GM21576 (cell line): Measurements from ENCODE around the gene MAN1B1.
"Not testable (repeated sequence)": the region's sequence is repeated elsewhere in the genome, so short reads cannot be mapped to it uniquely, and the experiment has no call there.

Experiments used
- ATAC-seq: cut with Tn5 transposase; IDR thresholded peaks from one replicate; pipeline ENCODE4 v1.9.1; 2021; ENCODE audit warnings: mild to moderate bottlenecking, moderate library complexity; ENCODE audit not compliant: unreplicated experiment

Gene MAN1B1

DNA sequence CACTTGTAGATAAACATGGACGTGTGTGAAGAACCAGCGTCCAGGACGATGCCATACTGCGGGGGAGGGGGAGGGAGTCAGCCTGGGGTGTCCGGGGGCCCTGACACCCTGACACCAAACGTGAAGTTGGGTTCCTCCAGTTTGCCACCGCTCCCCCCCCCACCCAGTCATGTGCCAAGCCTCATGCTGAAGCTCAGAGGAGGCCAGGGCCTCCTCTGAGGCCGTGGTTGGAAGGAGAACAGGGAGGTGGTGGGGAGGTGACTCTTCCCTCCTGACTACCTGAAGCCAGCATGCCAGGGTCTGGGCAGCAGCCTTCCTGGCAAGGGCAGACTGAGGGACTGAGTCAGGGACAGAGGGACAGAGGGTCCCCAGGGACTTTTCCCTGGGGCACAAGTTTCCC is 34.5 kb upstream of the MAN1B1 start:
- no peak for ATAC-seq

GRCh38 chr9:137052998-137053943 is 33.5 kb upstream of the MAN1B1 start:
- ATAC-seq = no peak

GRCh38 chr9:137053944-137054931 is 32.5 kb upstream of the MAN1B1 start, which contains the start of gene ENTPD2:
TSS of gene ENTPD2 (minus strand) at chr9:137054061. CDS start at chr9:137053997, 64 bp downstream.
- no peak for ATAC-seq

- ATAC-seq = no peak
Measured at GRCh38 chr9:137054932-137055384, 31.8 kb upstream of the MAN1B1 start.

DNA sequence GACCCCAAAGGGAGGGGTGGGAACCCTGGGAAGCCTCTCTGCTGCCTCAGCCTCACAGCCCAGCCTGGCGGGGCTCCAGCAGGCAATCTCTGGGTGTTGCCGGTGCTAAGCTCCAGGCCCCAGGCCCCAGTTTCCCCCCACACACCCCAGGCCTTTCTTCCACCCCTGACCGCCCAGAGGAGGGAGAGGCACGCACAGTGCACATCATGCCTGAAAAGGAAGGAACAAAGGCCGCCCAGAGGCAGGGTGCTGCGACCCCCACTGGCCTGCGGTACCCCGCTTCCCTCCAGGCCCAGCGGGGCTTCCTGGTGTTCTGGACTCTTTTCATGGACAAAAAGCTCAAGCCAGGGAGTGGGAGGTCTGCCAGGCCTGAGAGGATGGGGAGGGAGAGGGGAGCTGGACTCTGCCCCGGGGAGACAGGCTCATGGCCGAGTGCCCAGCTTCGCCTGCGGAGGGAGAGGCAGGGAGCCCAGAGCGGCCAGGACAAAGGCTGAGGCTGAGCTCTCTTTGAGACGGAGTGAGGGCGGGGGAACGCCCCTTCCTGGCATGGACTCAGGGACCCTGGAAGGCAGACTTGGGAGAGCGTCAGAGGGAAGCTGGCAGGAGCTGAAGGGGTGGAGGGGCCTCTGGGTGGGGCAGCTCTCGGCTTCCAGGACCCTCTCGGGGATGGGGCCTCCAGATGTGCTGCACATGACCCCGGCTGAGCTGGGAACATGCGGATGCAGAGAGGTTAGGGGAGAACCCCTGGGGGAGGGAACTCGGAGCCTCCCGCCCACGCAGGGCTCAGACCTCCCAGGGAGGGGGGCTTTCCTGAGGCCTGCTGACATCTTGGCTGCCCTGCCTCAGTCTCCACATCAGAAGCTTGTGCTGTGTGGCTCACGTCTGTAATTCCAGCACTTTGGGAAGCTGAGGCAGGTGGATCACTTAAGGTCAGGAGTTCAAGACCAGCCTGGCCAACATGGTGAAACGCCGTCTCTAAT is 31.1 kb upstream of the MAN1B1 start:
- no peak for ATAC-seq

- no peak for ATAC-seq
Measured at GRCh38 chr9:137056739-137057415, 29.9 kb upstream of the MAN1B1 start.

- no peak for ATAC-seq
Measured at GRCh38 chr9:137057545-137057944, 29.2 kb upstream of the MAN1B1 start.

GRCh38 chr9:137058521-137059234 is 28.1 kb upstream of the MAN1B1 start:
- no peak for ATAC-seq

GRCh38 chr9:137062384-137062783 is 24.4 kb upstream of the MAN1B1 start:
- ATAC-seq = no peak

DNA sequence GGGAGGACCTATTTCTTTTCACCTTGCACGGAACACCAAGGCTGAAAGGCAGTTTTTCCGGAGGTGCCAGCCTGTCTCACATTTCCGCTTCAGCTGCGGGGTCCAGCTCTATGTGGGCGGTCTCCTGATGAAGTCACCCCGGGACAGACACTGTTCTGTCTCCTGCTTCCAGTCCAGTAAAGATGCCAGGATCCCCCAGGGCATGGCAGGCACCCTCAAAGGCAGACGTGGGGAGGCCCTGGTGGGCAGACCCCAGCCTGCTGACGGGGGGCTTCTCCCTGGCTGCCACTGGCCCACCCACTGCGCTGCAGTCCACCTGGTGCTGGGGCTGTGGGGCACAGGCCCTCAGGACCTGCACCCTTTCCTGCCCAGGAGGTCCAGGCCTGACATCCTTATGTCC is 24.0 kb upstream of the MAN1B1 start:
- not testable (repeated sequence) for ATAC-seq

GRCh38 chr9:137063311-137064026 is 23.3 kb upstream of the MAN1B1 start:
- no peak for ATAC-seq

- no peak for ATAC-seq
Measured at GRCh38 chr9:137064027-137064879, 22.5 kb upstream of the MAN1B1 start.

DNA sequence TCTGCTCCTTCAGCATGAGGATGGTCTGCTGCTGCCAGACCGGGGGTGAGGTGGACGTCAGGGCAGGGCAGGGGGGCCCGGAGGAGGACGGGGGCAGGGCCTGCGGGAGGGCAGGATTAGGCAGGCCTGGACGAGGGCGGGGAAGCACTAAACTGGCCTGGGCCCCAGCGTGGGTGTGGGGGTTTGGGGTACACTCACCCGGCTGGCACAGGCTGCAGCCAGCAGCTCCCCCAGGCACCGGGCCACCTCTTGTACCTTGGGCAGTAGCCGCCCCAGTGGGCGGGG is 22.0 kb upstream of the MAN1B1 start:
- ATAC-seq = no peak

DNA sequence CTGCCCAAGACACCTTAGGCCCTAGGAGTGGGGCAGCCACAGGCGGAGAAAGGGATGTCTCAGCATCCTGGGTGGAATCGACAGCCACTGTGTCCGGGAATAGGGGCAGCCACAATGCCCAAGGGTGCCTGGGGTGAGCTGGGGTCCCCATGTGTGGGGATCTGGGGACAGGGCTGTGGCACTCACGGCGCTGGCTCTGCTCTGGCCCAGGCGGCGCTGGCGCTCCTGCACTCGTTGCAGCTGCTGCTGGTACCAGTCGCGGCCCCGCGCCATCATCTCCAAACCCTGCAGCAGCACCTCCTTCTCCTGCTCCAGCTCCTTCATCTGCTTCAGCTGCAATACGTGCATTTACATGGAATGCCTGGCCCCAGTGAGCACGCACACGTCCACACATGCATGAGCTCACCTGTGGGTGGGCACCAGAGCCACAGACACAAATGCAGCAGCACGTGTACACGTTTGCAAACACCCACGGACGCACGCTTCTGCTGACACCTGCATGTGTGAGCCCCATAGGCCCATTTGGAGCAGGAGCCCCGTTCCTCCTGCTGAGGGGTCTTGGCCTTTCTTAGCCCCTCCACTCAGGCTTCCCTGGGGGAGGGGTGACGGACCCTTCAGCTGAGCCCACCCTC is 21.3 kb upstream of the MAN1B1 start:
- no peak for ATAC-seq

- no peak for ATAC-seq
Measured at GRCh38 chr9:137066096-137066861, 20.5 kb upstream of the MAN1B1 start.

DNA sequence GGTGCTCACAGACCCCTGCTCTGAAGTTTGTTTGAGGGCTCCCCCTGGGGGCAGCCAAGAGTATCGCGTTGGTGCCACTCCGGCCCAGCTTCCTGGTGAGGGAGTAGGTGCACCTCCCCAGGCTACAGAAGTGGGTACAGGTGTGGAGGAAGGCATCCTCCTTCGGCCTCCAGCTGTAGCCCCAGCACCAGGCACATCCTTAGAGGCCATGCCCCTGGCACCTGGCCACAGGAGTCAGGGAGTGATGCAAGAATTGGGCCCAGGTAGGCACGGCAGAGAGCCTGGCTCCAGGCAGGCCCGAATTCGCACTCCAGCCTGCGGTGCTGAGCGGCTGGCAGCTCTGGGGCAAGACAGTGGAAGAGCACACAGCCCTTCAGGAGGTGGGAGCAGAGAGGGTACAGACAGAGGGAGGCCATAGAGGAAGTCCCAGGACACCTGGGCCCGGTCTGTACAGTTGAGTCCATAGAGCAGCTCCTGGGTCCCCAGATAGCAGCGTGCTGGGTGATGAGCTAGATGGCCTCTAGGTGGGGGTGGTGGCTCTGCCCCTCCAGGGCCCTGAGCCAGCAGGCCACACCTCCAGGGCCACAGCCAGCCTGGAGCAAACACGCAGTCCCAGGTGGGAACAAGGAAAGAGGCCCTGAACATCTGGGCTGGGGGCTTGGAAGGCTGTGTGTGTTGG is 18.8 kb upstream of the MAN1B1 start:
- ATAC-seq = no peak
